WTC11 (cell line): ENCODE data around the gene DUSP18. TPM values are rescaled to one million over a fixed set of nuclear protein-coding genes. Genes with fewer than 3 reads are reported as not detected.

Source experiments
- ATAC-seq: fragments of 200-7000 bp; cut with Tn5 transposase; 2 replicates; pipeline ENCODE4 v1.10.0; 2021; ENCODE audit warnings: mild to moderate bottlenecking, moderate library complexity
- CTCF ChIA-PET: fragments of 300-600 bp; sonication (Branson Sonifier 250); formaldehyde crosslinking; loops from one replicate; lab custom pipeline; 2021; ENCODE audit warnings: antibody characterized with exemption; lab: Charles Lee
- POLR2A ChIA-PET: fragments of 350-600 bp; sonication (Branson Sonifier 250); formaldehyde crosslinking; loops from one replicate; lab custom pipeline; 2021; ENCODE audit warnings: antibody characterized with exemption; lab: Charles Lee
- DNase-seq: peaks from one replicate; pipeline ENCODE4 v3.0.0; 2021; ENCODE audit warnings: low spot score
- H3K27ac Mint-ChIP-seq: 2 replicates; pipeline ENCODE4 v1.8.0; 2021; ENCODE audit warnings: mixed read lengths
- H3K27me3 Mint-ChIP-seq: 2 replicates; pipeline ENCODE4 v1.8.0; 2021; ENCODE audit warnings: low read depth, mild to moderate bottlenecking, moderate library complexity, mixed read lengths
- H3K36me3 Mint-ChIP-seq: 2 replicates; pipeline ENCODE4 v1.8.0; 2021; ENCODE audit warnings: mixed read lengths
- H3K4me1 Mint-ChIP-seq: 2 replicates; pipeline ENCODE4 v1.8.0; 2022; ENCODE audit warnings: mixed read lengths
- H3K4me3 Mint-ChIP-seq: 2 replicates; pipeline ENCODE4 v1.8.0; 2021; ENCODE audit warnings: mild to moderate bottlenecking, moderate library complexity, mixed read lengths
- H3K9me3 Mint-ChIP-seq: 2 replicates; pipeline ENCODE4 v1.8.0; 2021; ENCODE audit warnings: mixed read lengths
- ESRRA ChIP-seq: sonication (generic); formaldehyde crosslinking; IDR thresholded peaks from 2 replicates; pipeline ENCODE4 v1.8.1; 2022; ENCODE audit warnings: mild to moderate bottlenecking, missing genetic modification reagents, borderline replicate concordance
- FOXJ3 ChIP-seq: sonication (generic); formaldehyde crosslinking; IDR thresholded peaks from 2 replicates; pipeline ENCODE4 v1.9.0; 2021; ENCODE audit warnings: missing genetic modification reagents, mild to moderate bottlenecking, borderline replicate concordance
- FOXK1 ChIP-seq: sonication (generic); formaldehyde crosslinking; IDR thresholded peaks from 2 replicates; pipeline ENCODE4 v1.8.0; 2022; ENCODE audit warnings: mild to moderate bottlenecking, moderate library complexity, missing genetic modification reagents
- FOXP1 ChIP-seq: sonication (generic); formaldehyde crosslinking; IDR thresholded peaks from 2 replicates; pipeline ENCODE4 v1.8.0; 2022; ENCODE audit warnings: missing genetic modification reagents, mild to moderate bottlenecking, moderate library complexity, borderline replicate concordance
- MXD4 ChIP-seq: fragments of 250-450 bp; sonication (Bioruptor Pico); IDR thresholded peaks from 2 replicates; pipeline ENCODE4 v1.8.0; 2021; ENCODE audit warnings: mild to moderate bottlenecking, moderate library complexity, borderline replicate concordance
- NFYB ChIP-seq: sonication (generic); formaldehyde crosslinking; conservative IDR thresholded peaks from 2 replicates; pipeline ENCODE4 v1.8.0; 2022; ENCODE audit warnings: low read depth, missing genetic modification reagents
- NR3C1 ChIP-seq: sonication (generic); formaldehyde crosslinking; conservative IDR thresholded peaks from 2 replicates; pipeline ENCODE4 v1.8.1; 2023; ENCODE audit warnings: low read depth, mild to moderate bottlenecking, missing genetic modification reagents
- ZNF138 ChIP-seq: sonication (generic); formaldehyde crosslinking; conservative IDR thresholded peaks from 2 replicates; pipeline ENCODE4 v1.8.1; 2022; ENCODE audit warnings: mild to moderate bottlenecking, moderate library complexity, missing genetic modification reagents
- ZNF219 ChIP-seq: sonication (generic); formaldehyde crosslinking; IDR thresholded peaks from 2 replicates; pipeline ENCODE4 v1.8.0; 2023; ENCODE audit warnings: missing genetic modification reagents, mild to moderate bottlenecking, borderline replicate concordance
- ZNF317 ChIP-seq: sonication (generic); formaldehyde crosslinking; IDR thresholded peaks from 2 replicates; pipeline ENCODE4 v1.8.1; 2023; ENCODE audit warnings: low read depth, mild to moderate bottlenecking, moderate library complexity, missing genetic modification reagents, borderline replicate concordance
- ZNF396 ChIP-seq: fragments of 250-450 bp; sonication (Bioruptor Pico); IDR thresholded peaks from 2 replicates; pipeline ENCODE4 v1.8.0; 2021; ENCODE audit warnings: mild to moderate bottlenecking, moderate library complexity, borderline replicate concordance
- ZNF416 ChIP-seq: fragments of 250-450 bp; sonication (Bioruptor Pico); IDR thresholded peaks from 2 replicates; pipeline ENCODE4 v1.9.0; 2021; ENCODE audit warnings: mild to moderate bottlenecking, inconsistent platforms
- total RNA-seq: library from RNA; stranded (reverse); gene quantifications from 3 replicates; pipeline ENCODE4 v1.2.3, GENCODE V29; 2021
- TF ChIP-seq, protein P1 (sequence below): sonication (generic); formaldehyde crosslinking; IDR thresholded peaks from 2 replicates; pipeline ENCODE4 v1.8.1; 2023; ENCODE audit warnings: mild to moderate bottlenecking, missing genetic modification reagents, borderline replicate concordance
- TF ChIP-seq, protein P2 (sequence below): fragments of 200-600 bp; IDR thresholded peaks from 2 replicates; pipeline ENCODE4 v1.8.0; 2022; ENCODE audit warnings: antibody characterized with exemption
- TF ChIP-seq, protein P3 (sequence below): sonication (generic); formaldehyde crosslinking; IDR thresholded peaks from 2 replicates; pipeline ENCODE4 v1.8.0; 2022; ENCODE audit warnings: missing genetic modification reagents

DUSP18 gene
- total RNA-seq, 1 experiment from 2014 or later = 4.3 TPM

DNA sequence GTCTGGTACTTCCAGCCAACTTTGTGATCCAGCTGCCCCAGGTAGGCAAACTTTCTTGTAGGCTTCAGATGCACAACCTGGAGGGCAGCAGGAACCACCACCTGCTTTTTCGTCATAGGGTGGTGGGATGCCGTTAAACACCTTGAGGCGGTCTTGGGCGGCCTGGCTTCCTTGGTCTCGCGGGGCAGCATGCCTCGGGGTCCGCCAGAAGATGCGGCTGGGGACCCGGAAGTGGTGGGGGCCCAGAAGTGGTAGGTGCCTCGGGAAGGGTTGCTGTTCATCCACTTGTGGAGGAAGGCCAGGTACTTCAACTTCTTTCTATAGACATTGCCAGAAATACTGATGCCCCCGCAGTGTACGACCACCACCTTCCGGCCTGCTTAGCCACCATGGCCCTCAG is 13.3 kb downstream of the DUSP18 start:
- TF ChIP-seq NR3C1 (no peak), FOXK1 (CRISPR knock-in tag) (no peak), ESRRA (CRISPR knock-in tag) (no peak)
- CTCF ChIA-PET = interaction anchor here (0.8 kb wide), 1 partner anchor 20 kb away, joined by 3 read pairs; no protein-coding TSS in a partner anchor
- Mint-ChIP-seq H3K36me3 (peaks cover 5% of the 10 kb centered on the region; the same call in 1 of the 2 replicates), H3K4me3 (no peak overlapping the region), H3K27me3 (peaks cover 10% of the 10 kb centered on the region), H3K9me3 (0 out of 2 replicates have a peak, but pooled peaks cover 4% of the 10 kb centered on the region), H3K4me1 (peaks cover 31% of the 10 kb centered on the region), H3K27ac (no peak overlapping the region)
- DNase-seq (no peak), ATAC-seq (no peak)
- POLR2A ChIA-PET = no interaction called here

DNA sequence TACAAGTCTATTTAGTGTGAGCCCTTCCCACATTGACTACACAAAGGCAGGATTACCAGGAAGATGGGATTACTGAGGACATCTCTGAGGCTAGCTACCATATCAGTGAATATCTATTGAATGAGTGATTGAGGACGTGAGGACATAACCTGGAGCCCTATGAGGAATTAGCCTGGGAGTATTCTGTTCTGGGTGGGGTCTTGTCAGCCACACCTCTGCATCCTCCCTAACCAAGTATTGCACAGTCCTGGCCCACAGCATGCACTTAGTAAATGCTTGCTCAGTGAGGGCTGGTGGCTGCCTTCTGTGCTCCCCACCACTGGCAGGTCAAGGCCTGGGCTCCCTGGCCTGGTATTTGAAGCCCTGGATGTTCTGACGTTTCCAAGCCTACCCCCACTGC is 14.8 kb downstream of the DUSP18 start:
- no peak for DNase-seq
- TF ChIP-seq FOXP1 (CRISPR knock-in tag) (no peak), ZNF317 (no peak), MXD4 (CRISPR knock-in tag) (no peak), ZNF219 (CRISPR knock-in tag) (no peak), ZNF138 (no peak), ZNF396 (no peak), NR3C1 (no peak), NFYB (CRISPR knock-in tag) (no peak), ZNF416 (no peak), FOXJ3 (no peak), ESRRA (CRISPR knock-in tag) (no peak)
- TF ChIP-seq, protein P1, sequence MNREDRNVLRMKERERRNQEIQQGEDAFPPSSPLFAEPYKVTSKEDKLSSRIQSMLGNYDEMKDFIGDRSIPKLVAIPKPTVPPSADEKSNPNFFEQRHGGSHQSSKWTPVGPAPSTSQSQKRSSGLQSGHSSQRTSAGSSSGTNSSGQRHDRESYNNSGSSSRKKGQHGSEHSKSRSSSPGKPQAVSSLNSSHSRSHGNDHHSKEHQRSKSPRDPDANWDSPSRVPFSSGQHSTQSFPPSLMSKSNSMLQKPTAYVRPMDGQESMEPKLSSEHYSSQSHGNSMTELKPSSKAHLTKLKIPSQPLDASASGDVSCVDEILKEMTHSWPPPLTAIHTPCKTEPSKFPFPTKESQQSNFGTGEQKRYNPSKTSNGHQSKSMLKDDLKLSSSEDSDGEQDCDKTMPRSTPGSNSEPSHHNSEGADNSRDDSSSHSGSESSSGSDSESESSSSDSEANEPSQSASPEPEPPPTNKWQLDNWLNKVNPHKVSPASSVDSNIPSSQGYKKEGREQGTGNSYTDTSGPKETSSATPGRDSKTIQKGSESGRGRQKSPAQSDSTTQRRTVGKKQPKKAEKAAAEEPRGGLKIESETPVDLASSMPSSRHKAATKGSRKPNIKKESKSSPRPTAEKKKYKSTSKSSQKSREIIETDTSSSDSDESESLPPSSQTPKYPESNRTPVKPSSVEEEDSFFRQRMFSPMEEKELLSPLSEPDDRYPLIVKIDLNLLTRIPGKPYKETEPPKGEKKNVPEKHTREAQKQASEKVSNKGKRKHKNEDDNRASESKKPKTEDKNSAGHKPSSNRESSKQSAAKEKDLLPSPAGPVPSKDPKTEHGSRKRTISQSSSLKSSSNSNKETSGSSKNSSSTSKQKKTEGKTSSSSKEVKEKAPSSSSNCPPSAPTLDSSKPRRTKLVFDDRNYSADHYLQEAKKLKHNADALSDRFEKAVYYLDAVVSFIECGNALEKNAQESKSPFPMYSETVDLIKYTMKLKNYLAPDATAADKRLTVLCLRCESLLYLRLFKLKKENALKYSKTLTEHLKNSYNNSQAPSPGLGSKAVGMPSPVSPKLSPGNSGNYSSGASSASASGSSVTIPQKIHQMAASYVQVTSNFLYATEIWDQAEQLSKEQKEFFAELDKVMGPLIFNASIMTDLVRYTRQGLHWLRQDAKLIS (CRISPR knock-in tag) = no peak
- TF ChIP-seq, protein P2, sequence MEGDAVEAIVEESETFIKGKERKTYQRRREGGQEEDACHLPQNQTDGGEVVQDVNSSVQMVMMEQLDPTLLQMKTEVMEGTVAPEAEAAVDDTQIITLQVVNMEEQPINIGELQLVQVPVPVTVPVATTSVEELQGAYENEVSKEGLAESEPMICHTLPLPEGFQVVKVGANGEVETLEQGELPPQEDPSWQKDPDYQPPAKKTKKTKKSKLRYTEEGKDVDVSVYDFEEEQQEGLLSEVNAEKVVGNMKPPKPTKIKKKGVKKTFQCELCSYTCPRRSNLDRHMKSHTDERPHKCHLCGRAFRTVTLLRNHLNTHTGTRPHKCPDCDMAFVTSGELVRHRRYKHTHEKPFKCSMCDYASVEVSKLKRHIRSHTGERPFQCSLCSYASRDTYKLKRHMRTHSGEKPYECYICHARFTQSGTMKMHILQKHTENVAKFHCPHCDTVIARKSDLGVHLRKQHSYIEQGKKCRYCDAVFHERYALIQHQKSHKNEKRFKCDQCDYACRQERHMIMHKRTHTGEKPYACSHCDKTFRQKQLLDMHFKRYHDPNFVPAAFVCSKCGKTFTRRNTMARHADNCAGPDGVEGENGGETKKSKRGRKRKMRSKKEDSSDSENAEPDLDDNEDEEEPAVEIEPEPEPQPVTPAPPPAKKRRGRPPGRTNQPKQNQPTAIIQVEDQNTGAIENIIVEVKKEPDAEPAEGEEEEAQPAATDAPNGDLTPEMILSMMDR = no peak
- TF ChIP-seq, protein P3, sequence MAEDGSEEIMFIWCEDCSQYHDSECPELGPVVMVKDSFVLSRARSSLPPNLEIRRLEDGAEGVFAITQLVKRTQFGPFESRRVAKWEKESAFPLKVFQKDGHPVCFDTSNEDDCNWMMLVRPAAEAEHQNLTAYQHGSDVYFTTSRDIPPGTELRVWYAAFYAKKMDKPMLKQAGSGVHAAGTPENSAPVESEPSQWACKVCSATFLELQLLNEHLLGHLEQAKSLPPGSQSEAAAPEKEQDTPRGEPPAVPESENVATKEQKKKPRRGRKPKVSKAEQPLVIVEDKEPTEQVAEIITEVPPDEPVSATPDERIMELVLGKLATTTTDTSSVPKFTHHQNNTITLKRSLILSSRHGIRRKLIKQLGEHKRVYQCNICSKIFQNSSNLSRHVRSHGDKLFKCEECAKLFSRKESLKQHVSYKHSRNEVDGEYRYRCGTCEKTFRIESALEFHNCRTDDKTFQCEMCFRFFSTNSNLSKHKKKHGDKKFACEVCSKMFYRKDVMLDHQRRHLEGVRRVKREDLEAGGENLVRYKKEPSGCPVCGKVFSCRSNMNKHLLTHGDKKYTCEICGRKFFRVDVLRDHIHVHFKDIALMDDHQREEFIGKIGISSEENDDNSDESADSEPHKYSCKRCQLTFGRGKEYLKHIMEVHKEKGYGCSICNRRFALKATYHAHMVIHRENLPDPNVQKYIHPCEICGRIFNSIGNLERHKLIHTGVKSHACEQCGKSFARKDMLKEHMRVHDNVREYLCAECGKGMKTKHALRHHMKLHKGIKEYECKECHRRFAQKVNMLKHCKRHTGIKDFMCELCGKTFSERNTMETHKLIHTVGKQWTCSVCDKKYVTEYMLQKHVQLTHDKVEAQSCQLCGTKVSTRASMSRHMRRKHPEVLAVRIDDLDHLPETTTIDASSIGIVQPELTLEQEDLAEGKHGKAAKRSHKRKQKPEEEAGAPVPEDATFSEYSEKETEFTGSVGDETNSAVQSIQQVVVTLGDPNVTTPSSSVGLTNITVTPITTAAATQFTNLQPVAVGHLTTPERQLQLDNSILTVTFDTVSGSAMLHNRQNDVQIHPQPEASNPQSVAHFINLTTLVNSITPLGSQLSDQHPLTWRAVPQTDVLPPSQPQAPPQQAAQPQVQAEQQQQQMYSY (CRISPR knock-in tag) = no peak
- H3K27me3 Mint-ChIP-seq = peaks cover 10% of the 10 kb centered on the region
- H3K36me3 Mint-ChIP-seq = peaks cover 5% of the 10 kb centered on the region; the same call in 1 of the 2 replicates
- H3K4me1 Mint-ChIP-seq = peaks cover 27% of the 10 kb centered on the region
- H3K4me3 Mint-ChIP-seq = no peak overlapping the region
- POLR2A ChIA-PET = no interaction called here
- H3K9me3 Mint-ChIP-seq = 0 out of 2 replicates have a peak, but pooled peaks cover 4% of the 10 kb centered on the region
- no peak overlapping the region for H3K27ac Mint-ChIP-seq
- ATAC-seq = no peak
- CTCF ChIA-PET = interaction anchor here (1.0 kb wide), 1 partner anchor 17 kb away, joined by 3 read pairs; the partner anchor contains the start of gene SLC35E4
